A549 (cell line): ENCODE data around the gene ZFPM1.

Source experiments
- BHLHE40 ChIP-seq: IDR thresholded peaks from 2 replicates; pipeline ENCODE4 v1.6.1; 2012; ENCODE audit warnings: low read depth, low read length, inconsistent platforms
- CEBPB ChIP-seq, 2 experiments: fragments of >200 bp in 1 of 2; sonication (Bioruptor Twin) in 1 of 2; formaldehyde crosslinking in 1 of 2; IDR thresholded peaks; 2 replicates each; pipeline ENCODE4 v1.6.1; 2012 to 2016
- EP300 ChIP-seq, 2 experiments: fragments of >200 bp; sonication (Bioruptor Twin); formaldehyde crosslinking; IDR thresholded peaks; 2 replicates in 1 of 2; 3 replicates in 1 of 2; pipeline ENCODE4 v1.6.1; 2016 to 2017
- HMGXB4 ChIP-seq: fragments of 250-450 bp; sonication (Bioruptor Pico); IDR thresholded peaks from 2 replicates; pipeline ENCODE4 v1.5.0; 2021; ENCODE audit warnings: mild to moderate bottlenecking, moderate library complexity, borderline replicate concordance
- RAD21 ChIP-seq, 2 experiments: fragments of >200 bp in 1 of 2; sonication (Bioruptor Twin) in 1 of 2; formaldehyde crosslinking in 1 of 2; IDR thresholded peaks in 1 of 2; conservative IDR thresholded peaks in 1 of 2; 2 replicates in 1 of 2; 3 replicates in 1 of 2; pipeline ENCODE4 v1.6.1; 2012 to 2018; ENCODE audit warnings: inconsistent platforms in 1 of 2
- RFX5 ChIP-seq: fragments of 450-650 bp; IDR thresholded peaks from 2 replicates; pipeline ENCODE4 v1.7.1; 2014; ENCODE audit warnings: antibody characterized with exemption, mild to moderate bottlenecking, moderate library complexity
- RNF2 ChIP-seq: fragments of 200-600 bp; sonication (generic); IDR thresholded peaks from 2 replicates; pipeline ENCODE4 v1.6.1; 2016; ENCODE audit warnings: low read depth, mild to moderate bottlenecking, antibody characterized with exemption, moderate library complexity, borderline replicate concordance
- TF ChIP-seq, protein P1 (sequence below): fragments of >200 bp; sonication (Bioruptor Twin); formaldehyde crosslinking; IDR thresholded peaks from 3 replicates; pipeline ENCODE4 v1.5.1; 2016

DNA sequence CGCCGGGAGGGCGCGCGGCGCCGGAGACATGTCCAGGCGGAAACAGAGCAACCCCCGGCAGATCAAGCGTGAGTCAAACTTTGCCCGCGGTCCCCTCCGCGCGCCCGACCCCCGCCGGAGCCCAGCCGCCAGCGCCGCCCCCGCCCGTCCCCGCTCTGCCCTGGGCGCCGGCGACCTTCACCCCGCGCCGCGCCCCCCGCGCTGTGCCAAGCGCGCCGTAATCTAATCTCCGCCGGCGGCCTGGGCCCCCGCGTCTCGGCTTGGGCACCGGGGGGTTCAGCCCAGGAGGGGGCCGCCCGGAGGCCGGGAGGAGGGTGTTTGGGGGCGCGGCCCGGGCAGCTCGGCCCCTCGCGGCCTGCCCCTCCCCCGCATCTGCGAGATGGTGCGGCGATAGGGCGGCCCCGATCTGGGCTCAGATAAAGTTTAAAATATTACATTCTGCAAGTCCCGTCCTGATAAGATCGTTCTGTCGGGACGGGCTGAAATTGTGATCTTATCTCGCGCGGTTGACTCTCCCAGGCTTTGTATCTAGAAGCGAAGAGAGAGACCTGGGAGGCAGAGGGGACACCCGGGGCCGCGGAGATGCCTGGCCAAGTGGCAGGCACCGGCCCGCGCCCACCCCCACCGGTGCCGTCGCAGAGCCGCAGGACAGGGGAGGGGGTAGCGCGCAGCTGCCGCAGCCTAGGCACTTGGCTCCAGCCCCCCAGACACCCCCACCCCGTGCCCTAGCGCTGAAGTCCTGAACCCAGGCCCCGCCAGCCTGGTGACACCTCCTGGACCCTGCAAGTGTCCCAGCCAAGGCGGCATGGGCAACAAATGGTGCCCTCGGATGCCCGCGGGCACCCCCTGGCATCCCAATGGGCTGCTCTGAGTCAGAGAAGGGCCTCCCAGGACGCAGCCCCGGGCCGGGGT is 787 bp downstream of the ZFPM1 start:
- TF ChIP-seq RNF2 (no peak), EP300 (IDR thresholded peaks at IDR 0.05) (no peak), CEBPB (IDR thresholded peaks at IDR 0.05) (no peak), RFX5 (no peak), BHLHE40 (no peak), HMGXB4 (CRISPR knock-in tag) (no peak), RAD21 (conservative IDR thresholded peaks at IDR 0.05 in 1 of 2, IDR thresholded peaks at IDR 0.05 in 1 of 2) (no peak)
- TF ChIP-seq, protein P1, sequence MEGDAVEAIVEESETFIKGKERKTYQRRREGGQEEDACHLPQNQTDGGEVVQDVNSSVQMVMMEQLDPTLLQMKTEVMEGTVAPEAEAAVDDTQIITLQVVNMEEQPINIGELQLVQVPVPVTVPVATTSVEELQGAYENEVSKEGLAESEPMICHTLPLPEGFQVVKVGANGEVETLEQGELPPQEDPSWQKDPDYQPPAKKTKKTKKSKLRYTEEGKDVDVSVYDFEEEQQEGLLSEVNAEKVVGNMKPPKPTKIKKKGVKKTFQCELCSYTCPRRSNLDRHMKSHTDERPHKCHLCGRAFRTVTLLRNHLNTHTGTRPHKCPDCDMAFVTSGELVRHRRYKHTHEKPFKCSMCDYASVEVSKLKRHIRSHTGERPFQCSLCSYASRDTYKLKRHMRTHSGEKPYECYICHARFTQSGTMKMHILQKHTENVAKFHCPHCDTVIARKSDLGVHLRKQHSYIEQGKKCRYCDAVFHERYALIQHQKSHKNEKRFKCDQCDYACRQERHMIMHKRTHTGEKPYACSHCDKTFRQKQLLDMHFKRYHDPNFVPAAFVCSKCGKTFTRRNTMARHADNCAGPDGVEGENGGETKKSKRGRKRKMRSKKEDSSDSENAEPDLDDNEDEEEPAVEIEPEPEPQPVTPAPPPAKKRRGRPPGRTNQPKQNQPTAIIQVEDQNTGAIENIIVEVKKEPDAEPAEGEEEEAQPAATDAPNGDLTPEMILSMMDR = no peak
